ENCODE data around the gene KRTAP19-2. TPM values are rescaled to one million over a fixed set of nuclear protein-coding genes. Genes with fewer than 3 reads are reported as not detected.

KRTAP19-2 gene
- total and polyA plus RNA-seq, 2 of the 13 experiments (the other 11 are each of a cell fraction or from before 2014, with no cell fraction given), result not detected

GRCh38 chr21:30497065-30497464, 9.8 kb upstream of the KRTAP19-2 start, which contains the start of gene KRTAP19-4:
Gene KRTAP19-4 (minus strand): TSS chr21:30497165. CDS start chr21:30497110, 55 bp downstream.
- FAIRE-seq (no peak), DNase-seq (ENCODE audit: low spot score) (no peak), ATAC-seq (no peak)
- TF ChIP-seq ATF1 (CRISPR knock-in tag; IDR thresholded peaks at IDR 0.05) (no peak), PCBP1 (IDR thresholded peaks at IDR 0.05; ENCODE audit: borderline replicate concordance, low read depth, low read length) (no peak), MAX (IDR thresholded peaks at IDR 0.05) (no peak), USF2 (IDR thresholded peaks at IDR 0.05; ENCODE audit: low read depth, low read length) (no peak), USF2 (CRISPR knock-in tag; IDR thresholded peaks at IDR 0.05; ENCODE audit: borderline replicate concordance) (no peak), TAF1 (CRISPR knock-in tag; IDR thresholded peaks at IDR 0.05) (no peak), ZNF235 (CRISPR knock-in tag; IDR thresholded peaks at IDR 0.05; ENCODE audit: borderline replicate concordance) (no peak), KIAA2018 (CRISPR knock-in tag; IDR thresholded peaks at IDR 0.05; ENCODE audit: borderline replicate concordance) (no peak), NFRKB (IDR thresholded peaks at IDR 0.05) (no peak), MXD1 (CRISPR knock-in tag; IDR thresholded peaks at IDR 0.05) (no peak), ARNT2 (CRISPR knock-in tag; IDR thresholded peaks at IDR 0.05; ENCODE audit: low read depth) (no peak), ZBTB21 (CRISPR knock-in tag; IDR thresholded peaks at IDR 0.05) (no peak), NR3C1 (CRISPR knock-in tag; IDR thresholded peaks at IDR 0.05) (no peak), CCAR2 (optimal IDR thresholded peaks at IDR 0.05; ENCODE audit: low read depth, low read length) (no peak), ZSCAN12 (CRISPR knock-in tag; IDR thresholded peaks at IDR 0.05) (no peak), KLF11 (CRISPR knock-in tag; IDR thresholded peaks at IDR 0.05) (no peak)
- Histone ChIP-seq H3K27ac (ENCODE audit: extremely low read length, insufficient read depth, low read length) (no peak within 1 kb of the TSS), H2AFZ (ENCODE audit: low read length) (no peak within 1 kb of the TSS), H3K4me2 (ENCODE audit: low read depth, low read length) (no peak within 1 kb of the TSS), H3K79me2 (ENCODE audit: insufficient read depth, low read length) (no peaks in the 10 kb centered on the region), H3K9ac (ENCODE audit: insufficient read depth, low read depth, low read length) (no peak within 1 kb of the TSS), H4K20me1 (ENCODE audit: insufficient read depth, low read length) (no peaks in the 10 kb centered on the region), H3K9me3 (ENCODE audit: low read length) (peaks cover 74% of the 10 kb centered on the region), H3K4me3 (replicated peaks in 1 of 3; ENCODE audit: insufficient read depth in 1 of 3, low read depth in 2 of 3, low read length in 3 of 3) (no peak within 1 kb of the TSS), H3K36me3 (replicated peaks in 1 of 2; ENCODE audit: control insufficient read depth in 1 of 2, insufficient read depth in 2 of 2, low read length in 2 of 2) (no peaks in the 10 kb centered on the region), H3K4me1 (ENCODE audit: insufficient read depth, low read length) (no peaks in the 10 kb centered on the region), H3K27me3 (ENCODE audit: control insufficient read depth in 1 of 2, insufficient read depth in 2 of 2, low read length in 2 of 2) (no peaks in the 10 kb centered on the region)
- 5% methylated on average over 4 of the region's 4 CpGs for whole genome bisulfite sequencing (ENCODE audit: low lambda C conversion rate)
- no TSS peak for BruUV-seq (replicated peaks)
- ChIA-PET POLR2A (no interaction called here), CTCF (ENCODE audit: low intra/inter-chr PET ratio, low total read pairs) (no interaction called here)
- intact Hi-C loops (cut with micrococcal nuclease; ENCODE audit: unreplicated experiment), result no loop called here
- in situ Hi-C loops (cut with HindIII; ENCODE audit: extremely low pct_ligation_motif_present, low pct_unique_long_range_greater_than_20kb), result no loop called here

Data from HepG2 (cell line).